Smooth muscle cell (in vitro differentiated cells): ENCODE results near the gene GSTM4. TPM values are rescaled to one million over a fixed set of nuclear protein-coding genes. Genes with fewer than 3 reads are reported as not detected.
A peak's percentile ranks its signal among the peaks of the same experiment; 100 is the strongest.

Source experiments
- DNase-seq: peaks from one replicate; lab custom pipeline; 2025; ENCODE audit not compliant: unreplicated experiment; lab: John Stamatoyannopoulos, UW
- H2AFZ ChIP-seq: fragments of 200-600 bp; sonication (generic); 2 replicates; pipeline ENCODE4 v1.6.0; 2016; ENCODE audit warnings: antibody characterized with exemption, low read depth, mild to moderate bottlenecking
- H3F3A ChIP-seq: fragments of 200-600 bp; sonication (generic); 2 replicates; pipeline ENCODE4 v1.6.0; 2017; ENCODE audit warnings: antibody characterized with exemption, low read depth
- H3K27ac ChIP-seq: fragments of 200-600 bp; sonication (generic); 2 replicates; pipeline ENCODE4 v1.5.1; 2016; ENCODE audit warnings: low read depth, mild to moderate bottlenecking
- H3K27me3 ChIP-seq: fragments of 200-600 bp; sonication (generic); 2 replicates; pipeline ENCODE4 v1.6.1; 2016; ENCODE audit warnings: low read depth, mild to moderate bottlenecking
- H3K36me3 ChIP-seq: fragments of 200-600 bp; sonication (generic); 2 replicates; pipeline ENCODE4 v1.5.1; 2016; ENCODE audit warnings: low read depth
- H3K4me1 ChIP-seq: fragments of 200-600 bp; sonication (generic); 2 replicates; pipeline ENCODE4 v1.5.1; 2016; ENCODE audit warnings: low read depth
- H3K4me2 ChIP-seq: fragments of 200-600 bp; sonication (generic); 2 replicates; pipeline ENCODE4 v1.6.0; 2016; ENCODE audit warnings: mild to moderate bottlenecking
- H3K4me3 ChIP-seq: fragments of 200-600 bp; sonication (generic); 2 replicates; pipeline ENCODE4 v1.5.1; 2016; ENCODE audit warnings: mild to moderate bottlenecking
- H3K79me2 ChIP-seq: fragments of 200-600 bp; sonication (generic); 2 replicates; pipeline ENCODE4 v1.6.0; 2016; ENCODE audit warnings: low read depth, mild to moderate bottlenecking
- H3K9ac ChIP-seq: fragments of 200-600 bp; sonication (generic); 2 replicates; pipeline ENCODE4 v1.6.0; 2016; ENCODE audit warnings: low read depth
- H3K9me3 ChIP-seq: fragments of 200-600 bp; sonication (generic); replicated peaks from 2 replicates; pipeline ENCODE4 v1.5.1; 2016; ENCODE audit warnings: low read depth
- H4K20me1 ChIP-seq: fragments of 200-600 bp; sonication (generic); 2 replicates; pipeline ENCODE4 v1.6.0; 2016; ENCODE audit warnings: low read depth
- CTCF ChIP-seq: fragments of 200-600 bp; sonication (generic); IDR thresholded peaks from 2 replicates; pipeline ENCODE4 v1.5.1; 2017; ENCODE audit warnings: borderline replicate concordance, mild to moderate bottlenecking, antibody characterized with exemption; ENCODE audit not compliant: insufficient read depth, poor library complexity, severe bottlenecking
- WGBS: methylation state at CpG from one replicate; pipeline ENCODE4 v1.1.7; 2016; ENCODE audit warnings: low lambda C conversion rate; 5-methylcytosine and 5-hydroxymethylcytosine counted together
- polyA plus RNA-seq: library from polyadenylated mRNA; unstranded; fragments of >200 nt; fragmentation: Nextera tagmentation; extraction: Ambion mirVana; gene quantifications from 2 replicates; pipeline ENCODE4 v1.2.1, GENCODE V29; 2016
- total RNA-seq: library from RNA; depleted of rRNA; stranded (reverse); fragments of >200 nt; gene quantifications from 2 replicates; pipeline ENCODE4 v1.2.3, GENCODE V29; 2014

The GSTM4 gene
- total and polyA plus RNA-seq, 2 experiments from 2014 or later = 25.8 to 34.4 TPM

- DNase-seq = no peak
- no peaks in the 10 kb centered on the region for H3K4me1 ChIP-seq
- H4K20me1 ChIP-seq = no peaks in the 10 kb centered on the region
- H3K4me2 ChIP-seq = peak overlapping the region; percentile 55
- H3K9ac ChIP-seq = no peak overlapping the region
- H3K36me3 ChIP-seq = no peaks in the 10 kb centered on the region
- peak; percentile 11 for TF ChIP-seq CTCF
- no peaks in the 10 kb centered on the region for H3K9me3 ChIP-seq
- no peaks in the 10 kb centered on the region for H3F3A ChIP-seq
- WGBS = 83% methylated on average over 4 of the region's 4 CpGs
- H3K79me2 ChIP-seq = no peaks in the 10 kb centered on the region
- H3K27ac ChIP-seq = no peak overlapping the region
- no peak overlapping the region for H3K4me3 ChIP-seq
- H2AFZ ChIP-seq = no peak overlapping the region
- peaks cover 16% of the 10 kb centered on the region for H3K27me3 ChIP-seq
Observed at GRCh38 chr1:109649491-109649914, 6.4 kb upstream of the GSTM4 start.

GRCh38 chr1:109650609-109651008, 5.3 kb upstream of the GSTM4 start:
- Histone ChIP-seq H3F3A (no peaks in the 10 kb centered on the region), H3K9me3 (no peaks in the 10 kb centered on the region), H3K9ac (no peak overlapping the region), H4K20me1 (no peaks in the 10 kb centered on the region), H3K27me3 (peaks cover 16% of the 10 kb centered on the region), H3K4me1 (no peaks in the 10 kb centered on the region), H3K79me2 (no peaks in the 10 kb centered on the region), H3K4me2 (no peak overlapping the region), H2AFZ (no peak overlapping the region), H3K36me3 (no peaks in the 10 kb centered on the region), H3K4me3 (no peak overlapping the region), H3K27ac (no peak overlapping the region)
- no peak for DNase-seq
- TF ChIP-seq CTCF = no peak
- WGBS = 95% methylated on average over 3 of the region's 3 CpGs

- Histone ChIP-seq H3K4me2 (no peak overlapping the region), H3K9me3 (no peaks in the 10 kb centered on the region), H3K36me3 (no peaks in the 10 kb centered on the region), H3K4me1 (no peaks in the 10 kb centered on the region), H3K4me3 (no peak overlapping the region), H3F3A (no peaks in the 10 kb centered on the region), H2AFZ (no peak overlapping the region), H3K27ac (no peak overlapping the region), H3K79me2 (no peaks in the 10 kb centered on the region), H3K9ac (no peak overlapping the region), H4K20me1 (no peaks in the 10 kb centered on the region), H3K27me3 (peaks cover 16% of the 10 kb centered on the region)
- no peak for DNase-seq
- 84% methylated on average over 2 of the region's 2 CpGs for WGBS
- no peak for TF ChIP-seq CTCF
Observed at GRCh38 chr1:109652402-109652801, 3.5 kb upstream of the GSTM4 start.

- Histone ChIP-seq H3K4me3 (no peak overlapping the region), H3K4me2 (no peak overlapping the region), H2AFZ (no peak overlapping the region), H3K9ac (no peak overlapping the region), H3K9me3 (no peaks in the 10 kb centered on the region), H3K36me3 (no peaks in the 10 kb centered on the region), H4K20me1 (no peaks in the 10 kb centered on the region), H3K27ac (no peak overlapping the region), H3K27me3 (peaks cover 16% of the 10 kb centered on the region), H3F3A (no peaks in the 10 kb centered on the region), H3K79me2 (no peaks in the 10 kb centered on the region), H3K4me1 (no peaks in the 10 kb centered on the region)
- no peak for TF ChIP-seq CTCF
- no peak for DNase-seq
- 85% methylated on average over 2 of the region's 2 CpGs for WGBS
Observed at GRCh38 chr1:109653306-109653705, 2.6 kb upstream of the GSTM4 start.
